ENCODE measurements around the gene NFIL3. TPM values are rescaled to one million over a fixed set of nuclear protein-coding genes. Genes with fewer than 3 reads are reported as not detected.

NFIL3 gene
- total RNA-seq, 4 donors from 2014 or later = 13.9 to 38.6 (median 22.7) TPM

DNA sequence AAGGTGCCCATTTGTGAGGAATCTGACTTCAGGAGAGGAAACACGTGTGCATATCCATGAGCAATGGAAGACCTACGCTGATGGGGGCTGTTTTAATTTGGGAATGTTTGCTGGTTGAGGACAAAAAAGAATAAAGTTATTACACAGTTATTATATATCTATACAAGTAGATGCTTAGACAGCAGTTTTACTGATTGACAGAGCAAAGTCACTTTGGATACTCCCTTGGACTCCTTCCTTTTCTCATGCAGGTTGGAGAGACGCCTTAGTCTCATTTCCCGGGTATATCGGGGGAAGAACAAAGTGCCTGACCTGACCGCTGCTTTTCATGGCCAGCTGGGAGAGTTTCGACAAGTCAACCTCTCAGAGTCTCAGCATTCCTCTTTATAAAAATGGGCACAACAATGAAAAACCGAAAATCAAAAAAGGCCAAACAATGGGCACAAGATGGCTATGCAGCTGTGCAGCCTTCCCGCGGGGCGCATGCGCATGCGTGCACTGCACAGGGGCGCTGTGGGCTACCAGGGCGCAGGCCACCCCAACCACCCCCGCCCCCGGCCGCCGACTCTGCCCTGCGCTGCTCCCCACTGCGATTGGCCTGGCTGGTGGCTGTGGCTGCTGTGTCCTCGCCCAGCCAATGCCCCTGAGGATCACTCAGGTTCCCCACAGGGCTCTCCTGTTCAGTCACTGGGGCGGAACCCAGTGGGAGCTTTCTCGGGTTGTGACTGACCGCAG, 18.1 kb downstream of the NFIL3 start:
- TF ChIP-seq POLR2A (IDR thresholded peaks at IDR 0.05) = no peak
- TF ChIP-seq, protein P1, sequence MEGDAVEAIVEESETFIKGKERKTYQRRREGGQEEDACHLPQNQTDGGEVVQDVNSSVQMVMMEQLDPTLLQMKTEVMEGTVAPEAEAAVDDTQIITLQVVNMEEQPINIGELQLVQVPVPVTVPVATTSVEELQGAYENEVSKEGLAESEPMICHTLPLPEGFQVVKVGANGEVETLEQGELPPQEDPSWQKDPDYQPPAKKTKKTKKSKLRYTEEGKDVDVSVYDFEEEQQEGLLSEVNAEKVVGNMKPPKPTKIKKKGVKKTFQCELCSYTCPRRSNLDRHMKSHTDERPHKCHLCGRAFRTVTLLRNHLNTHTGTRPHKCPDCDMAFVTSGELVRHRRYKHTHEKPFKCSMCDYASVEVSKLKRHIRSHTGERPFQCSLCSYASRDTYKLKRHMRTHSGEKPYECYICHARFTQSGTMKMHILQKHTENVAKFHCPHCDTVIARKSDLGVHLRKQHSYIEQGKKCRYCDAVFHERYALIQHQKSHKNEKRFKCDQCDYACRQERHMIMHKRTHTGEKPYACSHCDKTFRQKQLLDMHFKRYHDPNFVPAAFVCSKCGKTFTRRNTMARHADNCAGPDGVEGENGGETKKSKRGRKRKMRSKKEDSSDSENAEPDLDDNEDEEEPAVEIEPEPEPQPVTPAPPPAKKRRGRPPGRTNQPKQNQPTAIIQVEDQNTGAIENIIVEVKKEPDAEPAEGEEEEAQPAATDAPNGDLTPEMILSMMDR (IDR thresholded peaks at IDR 0.05) = no peak
- H3K4me1 ChIP-seq = peaks cover 14 to 15% of the 10 kb centered on the region in 2 donors
- intact Hi-C loops (cut with DNase I) = no loop called here
- no peak for DNase-seq
- H3K27me3 ChIP-seq = no peaks in the 10 kb centered on the region
- H3K9me3 ChIP-seq = no peaks in the 10 kb centered on the region
- 92 to 98% methylated on average over 18 of the region's 25 CpGs for WGBS, 2 donors
- peaks cover 7 to 17% of the 10 kb centered on the region in 2 donors for H3K36me3 ChIP-seq
- H3K4me3 ChIP-seq (replicated peaks in 1 of 3) = no peak overlapping the region
- no peak overlapping the region for H3K27ac ChIP-seq

DNA sequence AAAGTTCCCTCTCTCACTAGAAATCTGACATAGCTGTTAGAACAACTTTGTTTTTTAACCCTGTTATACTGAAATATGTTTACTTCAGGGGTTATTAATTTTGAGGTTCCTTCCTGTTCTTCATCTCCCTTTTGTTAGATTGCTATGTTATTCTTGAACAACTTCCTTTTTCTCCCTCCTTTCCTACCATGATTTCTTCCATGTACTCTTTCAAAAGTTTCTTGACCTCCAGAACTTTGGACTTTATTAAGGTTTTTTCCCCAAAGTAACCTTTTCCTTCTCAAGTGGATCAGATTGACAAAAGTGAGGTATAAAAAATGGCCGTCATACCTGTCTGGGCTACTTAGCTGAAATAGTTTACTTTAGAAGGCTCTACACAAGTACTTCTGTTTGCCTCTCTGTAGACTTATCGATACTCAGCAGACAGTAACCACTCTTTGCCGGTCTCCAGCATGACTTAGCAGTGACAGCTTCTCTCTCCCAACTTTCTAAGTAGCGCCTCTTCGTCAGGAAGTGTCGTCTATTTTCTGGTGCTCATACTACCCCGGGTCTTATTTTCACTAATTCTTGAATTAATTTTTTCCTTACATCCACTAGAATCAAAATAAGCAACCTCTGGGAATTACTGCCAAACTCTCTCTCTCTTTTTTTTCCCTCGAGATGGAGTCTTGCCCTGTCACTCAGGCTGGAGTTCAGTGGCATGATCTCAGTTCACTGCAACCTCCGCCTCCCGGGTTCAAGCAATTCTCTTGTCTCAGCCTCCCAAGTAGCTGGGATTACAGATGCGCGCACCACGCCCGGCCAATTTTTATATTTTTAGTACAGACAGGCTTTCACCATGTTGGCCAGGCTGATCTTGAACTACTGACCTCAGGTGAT, 19.7 kb downstream of the NFIL3 start:
- Histone ChIP-seq H3K36me3 (peaks cover 0 to under 1% of the 10 kb centered on the region in 2 donors), H3K27me3 (no peaks in the 10 kb centered on the region), H3K4me1 (peaks cover 14 to 15% of the 10 kb centered on the region in 2 donors), H3K27ac (peak overlapping the region; percentile 39 to 42 (median 41)), H3K9me3 (no peaks in the 10 kb centered on the region), H3K4me3 (replicated peaks in 1 of 3) (no peak overlapping the region)
- 50 to 56% methylated on average over 14 of the region's 14 CpGs for WGBS, 2 donors
- intact Hi-C loops (cut with DNase I) = no loop called here
- peak; percentile 27 to 34 for DNase-seq
- no peak for TF ChIP-seq POLR2A (IDR thresholded peaks at IDR 0.05)
- TF ChIP-seq, protein P1 (IDR thresholded peaks at IDR 0.05) = no peak

DNA sequence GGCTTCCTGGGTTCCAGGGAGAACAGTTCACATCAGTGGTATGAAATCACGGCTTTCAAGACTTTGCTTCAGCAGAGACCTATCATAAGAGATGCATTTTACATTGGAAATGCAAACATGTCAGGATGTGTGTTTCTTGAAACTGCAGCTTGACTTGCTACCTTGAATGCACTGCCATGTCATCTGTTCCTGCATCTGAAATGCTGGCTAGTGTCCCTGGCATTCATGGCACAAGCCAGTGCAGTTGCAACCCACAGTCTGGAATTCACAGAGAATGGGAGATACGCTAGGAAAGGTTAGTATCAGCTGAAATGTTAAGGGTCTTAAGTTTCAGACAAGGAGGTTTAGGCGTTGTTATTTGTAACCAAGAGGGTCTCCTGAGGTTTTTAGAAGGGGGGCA, 24.7 kb downstream of the NFIL3 start:
- TF ChIP-seq, protein P1 (IDR thresholded peaks at IDR 0.05) = no peak
- no peak for TF ChIP-seq POLR2A (IDR thresholded peaks at IDR 0.05)
- no peak overlapping the region for H3K27ac ChIP-seq
- 87 to 95% methylated on average over 3 of the region's 3 CpGs for WGBS, 2 donors
- no peaks in the 10 kb centered on the region for H3K9me3 ChIP-seq
- peaks cover 10% of the 10 kb centered on the region in 2 donors for H3K4me1 ChIP-seq
- no peak for DNase-seq
- no peak overlapping the region for H3K4me3 ChIP-seq (replicated peaks in 1 of 3)
- intact Hi-C loops (cut with DNase I) = no loop called here
- no peaks in the 10 kb centered on the region for H3K27me3 ChIP-seq
- H3K36me3 ChIP-seq = no peaks in the 10 kb centered on the region

DNA sequence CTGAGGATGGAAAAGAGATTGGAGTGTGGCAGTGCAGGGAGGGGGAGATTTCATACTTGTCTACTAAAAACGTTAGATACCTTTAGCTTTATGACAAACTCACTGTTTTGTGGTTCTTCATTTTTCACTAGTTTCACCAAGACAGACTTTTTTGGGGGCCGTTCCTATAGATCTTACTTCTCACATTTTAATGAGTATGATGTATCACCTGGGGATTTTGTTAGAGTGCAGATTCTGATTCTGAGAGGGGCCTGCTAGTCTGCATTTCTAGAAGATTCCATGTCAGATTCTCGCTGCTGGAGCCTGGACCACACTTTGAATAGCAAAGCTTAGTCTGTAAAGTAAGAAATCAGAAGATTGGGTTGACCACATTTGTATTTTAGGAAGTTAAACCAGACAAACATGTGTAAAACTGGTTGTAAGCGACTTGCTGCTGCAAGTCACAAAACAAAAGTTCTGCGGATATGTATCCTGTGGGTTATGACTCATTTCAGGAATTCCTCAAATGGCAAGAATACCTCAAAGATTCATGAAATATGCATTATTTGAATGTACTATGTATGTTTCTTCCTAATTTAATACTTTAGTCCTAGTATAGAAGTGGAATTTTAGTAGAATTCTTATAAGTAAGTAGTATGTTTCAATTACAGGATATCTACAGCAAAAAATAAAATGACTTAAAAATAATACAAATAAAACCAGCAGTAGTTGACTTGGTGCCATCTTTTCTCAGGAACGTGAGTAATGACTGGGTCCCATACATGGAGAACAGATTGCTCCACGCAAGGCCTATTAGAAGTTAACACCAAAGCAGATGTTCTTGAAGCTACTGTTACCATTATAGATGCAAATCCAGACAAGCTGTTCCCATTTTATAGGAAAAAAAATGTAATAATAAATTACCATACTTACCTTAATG, 27.8 kb downstream of the NFIL3 start:
- Histone ChIP-seq H3K27me3 (no peaks in the 10 kb centered on the region), H3K36me3 (no peaks in the 10 kb centered on the region), H3K4me1 (no peaks in the 10 kb centered on the region), H3K27ac (no peak overlapping the region), H3K9me3 (no peaks in the 10 kb centered on the region), H3K4me3 (replicated peaks in 1 of 3) (no peak overlapping the region)
- no peak for TF ChIP-seq POLR2A (IDR thresholded peaks at IDR 0.05)
- TF ChIP-seq, protein P1 (IDR thresholded peaks at IDR 0.05) = no peak
- intact Hi-C loops (cut with DNase I) = no loop called here
- DNase-seq = no peak
- WGBS, 2 donors = 79 to 89% methylated on average over 7 of the region's 7 CpGs
